GM21528 (cell line): ENCODE measurements around the gene FOXK2.
"Not testable (repeated sequence)": the region's sequence is repeated elsewhere in the genome, so short reads cannot be mapped to it uniquely, and the experiment has no call there.

Experiments
- ATAC-seq: cut with Tn5 transposase; IDR thresholded peaks from one replicate; pipeline ENCODE4 v1.9.1; 2021; ENCODE audit warnings: mild to moderate bottlenecking, moderate library complexity; ENCODE audit not compliant: unreplicated experiment, low FRiP score

Gene FOXK2

GRCh38 chr17:82528484-82529265 lies 9.1 kb downstream of the FOXK2 start:
- no peak for ATAC-seq

DNA sequence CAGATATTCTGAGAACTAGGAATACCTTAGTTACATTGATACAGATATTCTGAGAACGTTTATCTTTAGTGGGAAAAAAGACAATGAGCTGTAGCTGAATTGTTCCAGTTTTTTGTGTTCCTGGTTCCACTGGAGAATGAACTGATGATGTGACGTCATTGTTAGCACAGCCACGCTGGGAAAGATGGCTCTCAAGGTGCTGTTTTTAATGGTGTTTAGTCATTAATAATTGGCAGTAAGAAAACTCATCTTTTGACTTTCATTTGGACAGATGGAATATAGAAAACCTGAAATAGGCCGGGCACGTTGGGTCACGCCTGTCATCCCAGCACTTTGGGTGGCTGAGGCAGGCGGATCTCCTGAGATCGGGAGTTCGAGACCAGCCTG lies 10.4 kb downstream of the FOXK2 start:
- ATAC-seq: no peak

- no peak for ATAC-seq
Observed at GRCh38 chr17:82531431-82531881, 11.9 kb downstream of the FOXK2 start.

DNA sequence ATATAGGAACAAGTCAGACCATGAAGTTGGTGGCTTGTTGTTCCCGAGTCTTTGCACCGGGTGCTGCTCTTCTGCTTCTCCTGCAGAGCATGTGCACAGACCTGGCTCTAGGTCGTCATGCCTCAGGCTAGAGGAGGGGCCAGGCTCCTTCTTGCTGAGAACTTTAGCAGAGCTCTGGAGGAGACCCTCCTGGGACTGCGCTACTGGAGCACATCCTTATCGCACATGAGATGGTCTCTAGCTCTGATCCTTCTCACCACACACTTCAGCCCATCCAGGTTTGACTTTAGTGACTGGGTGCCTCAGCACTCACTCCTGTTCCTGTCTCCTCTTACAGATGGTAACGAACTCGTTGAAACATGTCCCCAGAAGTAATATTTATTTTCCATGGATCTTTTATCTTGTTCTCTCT lies 14.9 kb downstream of the FOXK2 start:
- ATAC-seq: no peak

DNA sequence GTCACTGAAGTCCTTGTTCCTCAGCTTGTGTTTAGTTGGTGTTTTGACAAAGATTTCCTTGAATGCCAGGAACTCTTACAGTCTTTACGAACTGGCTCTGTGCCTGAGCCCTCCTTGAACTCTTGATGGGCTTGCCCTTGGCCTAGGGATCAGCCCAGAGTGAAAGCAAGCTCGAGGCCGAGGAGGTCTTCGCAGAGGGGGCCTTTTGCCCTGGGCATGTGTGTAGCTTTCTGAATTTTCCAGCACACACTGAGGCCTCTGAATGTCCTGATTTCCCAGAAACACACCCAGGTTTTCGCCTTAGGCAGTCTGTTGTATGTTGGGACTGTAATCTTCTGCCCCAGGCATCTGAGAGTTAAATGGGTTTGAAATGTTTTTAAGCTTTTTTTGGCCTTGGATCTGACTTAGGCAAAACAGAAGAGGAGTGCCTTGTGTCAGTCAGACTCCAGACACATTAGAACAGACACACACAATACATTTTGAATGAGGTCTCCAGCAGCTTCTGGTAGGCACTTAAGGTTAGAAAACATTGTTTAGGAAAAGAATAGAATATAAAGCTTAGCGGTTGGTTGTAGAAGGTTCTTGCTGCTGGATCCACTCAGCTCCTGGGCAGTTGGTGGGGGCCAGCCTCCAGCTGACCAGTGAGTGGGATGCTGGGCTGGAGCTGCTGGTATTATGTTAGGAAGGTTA lies 17.1 kb downstream of the FOXK2 start:
- no peak for ATAC-seq

- not testable (repeated sequence) for ATAC-seq
Observed at GRCh38 chr17:82537228-82537627, 17.7 kb downstream of the FOXK2 start.

GRCh38 chr17:82539076-82539475 lies 19.5 kb downstream of the FOXK2 start:
- not testable (repeated sequence) for ATAC-seq

- ATAC-seq: no peak
Observed at GRCh38 chr17:82542439-82542838, 22.9 kb downstream of the FOXK2 start.

- no peak for ATAC-seq
Observed at GRCh38 chr17:82544431-82545070, 25.0 kb downstream of the FOXK2 start.

DNA sequence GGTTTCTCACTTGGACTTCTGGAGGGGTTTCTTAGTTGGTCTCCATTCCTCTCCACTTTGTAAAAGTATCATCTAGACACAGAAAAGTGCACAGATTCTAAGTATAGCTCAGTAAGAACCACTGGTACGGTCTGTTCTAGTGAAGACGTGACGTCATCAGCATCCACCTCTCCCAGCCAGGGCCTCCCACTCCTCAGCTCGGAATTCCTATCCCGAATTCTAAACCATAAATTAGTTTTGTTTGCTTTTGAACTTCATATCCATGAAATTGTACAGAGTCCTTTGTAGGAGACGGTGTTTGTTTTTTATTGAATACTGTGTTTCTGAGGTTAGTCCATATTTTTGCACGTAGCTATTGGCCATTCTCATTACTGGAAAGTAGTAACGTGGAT lies 25.5 kb downstream of the FOXK2 start:
- ATAC-seq: no peak

- no peak for ATAC-seq
Observed at GRCh38 chr17:82547981-82548380, 28.4 kb downstream of the FOXK2 start.

DNA sequence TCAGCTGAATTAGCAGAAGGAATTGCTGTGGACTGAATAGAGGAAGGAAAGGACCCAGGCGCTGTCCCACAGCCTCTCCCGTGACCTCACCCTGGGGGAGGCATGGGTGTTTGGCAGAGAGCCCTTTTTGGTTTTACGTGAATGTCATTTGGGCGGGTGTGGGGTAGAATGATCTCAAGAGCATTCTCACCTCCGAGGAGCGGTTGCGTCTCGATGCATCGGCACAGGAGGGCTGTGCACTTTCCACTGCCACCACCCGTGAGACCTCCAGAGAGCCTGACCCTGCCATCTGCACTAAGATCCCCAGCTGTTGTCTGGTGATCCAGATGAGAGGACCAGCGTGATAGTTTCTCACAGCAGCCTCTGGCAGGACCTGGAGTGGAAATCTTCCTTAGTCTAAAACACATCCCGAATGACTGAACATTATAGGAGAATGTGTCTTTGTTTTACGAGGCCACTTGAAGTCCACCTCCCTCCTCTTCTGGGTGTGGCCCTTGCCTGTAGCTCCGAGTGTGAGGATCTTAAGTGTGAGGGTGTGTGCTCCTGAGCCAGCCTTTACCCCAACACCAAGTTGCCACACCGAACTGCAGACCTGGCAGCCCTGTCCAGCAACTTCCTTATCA lies 29.3 kb downstream of the FOXK2 start:
- ATAC-seq: no peak

DNA sequence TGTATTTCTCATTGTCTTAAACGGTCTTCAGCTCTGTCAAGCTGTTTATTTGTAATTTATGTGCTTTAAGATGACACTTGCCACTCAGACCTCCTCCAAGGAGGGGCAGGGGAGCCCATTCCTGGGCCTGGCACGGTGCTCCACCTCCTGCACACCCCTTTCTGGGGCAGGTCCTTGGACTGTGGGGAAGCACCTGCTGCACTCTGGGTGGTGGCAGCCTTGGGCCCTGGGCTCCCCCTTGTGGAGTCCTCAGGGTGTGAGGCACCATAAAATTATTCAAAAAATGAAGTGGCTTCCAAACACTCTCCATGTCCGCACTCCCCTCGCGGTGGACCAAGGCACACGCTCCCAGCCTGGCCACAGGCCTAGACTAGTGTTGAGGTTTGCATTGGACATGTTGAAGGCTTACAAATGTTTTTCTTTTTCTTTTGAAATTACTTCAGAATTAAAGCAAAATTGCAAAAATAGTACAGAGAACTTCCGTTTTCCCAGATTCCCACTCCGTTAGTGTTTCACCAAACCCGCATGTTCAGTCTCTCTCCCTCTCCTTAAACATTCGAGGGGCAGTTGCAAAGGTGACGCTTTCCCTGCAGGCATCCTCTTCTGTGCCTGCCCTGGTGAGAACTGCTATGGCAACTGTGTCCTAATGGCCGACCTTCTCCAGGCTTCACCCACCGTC lies 32.4 kb downstream of the FOXK2 start:
- ATAC-seq: peak; percentile 74

DNA sequence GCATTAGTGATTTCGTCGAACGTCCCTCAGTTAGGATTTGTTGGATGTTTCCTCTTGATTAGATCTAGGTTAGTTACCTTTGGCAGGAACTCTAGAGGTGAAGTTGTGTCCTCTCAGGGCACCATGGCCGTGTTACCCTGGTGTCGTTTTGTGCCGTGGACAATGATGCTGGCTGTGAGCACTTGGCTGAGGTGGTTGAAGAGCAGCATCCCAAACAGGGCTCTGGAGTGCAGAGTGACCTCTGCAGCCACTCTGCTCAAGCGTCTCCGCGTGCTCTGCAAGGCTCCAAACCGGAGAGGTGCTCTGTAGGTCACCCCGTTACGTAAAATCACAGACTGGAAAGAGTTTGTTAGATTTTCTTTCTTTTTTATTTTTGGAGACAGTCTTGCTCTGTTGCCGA lies 33.0 kb downstream of the FOXK2 start:
- no peak for ATAC-seq

DNA sequence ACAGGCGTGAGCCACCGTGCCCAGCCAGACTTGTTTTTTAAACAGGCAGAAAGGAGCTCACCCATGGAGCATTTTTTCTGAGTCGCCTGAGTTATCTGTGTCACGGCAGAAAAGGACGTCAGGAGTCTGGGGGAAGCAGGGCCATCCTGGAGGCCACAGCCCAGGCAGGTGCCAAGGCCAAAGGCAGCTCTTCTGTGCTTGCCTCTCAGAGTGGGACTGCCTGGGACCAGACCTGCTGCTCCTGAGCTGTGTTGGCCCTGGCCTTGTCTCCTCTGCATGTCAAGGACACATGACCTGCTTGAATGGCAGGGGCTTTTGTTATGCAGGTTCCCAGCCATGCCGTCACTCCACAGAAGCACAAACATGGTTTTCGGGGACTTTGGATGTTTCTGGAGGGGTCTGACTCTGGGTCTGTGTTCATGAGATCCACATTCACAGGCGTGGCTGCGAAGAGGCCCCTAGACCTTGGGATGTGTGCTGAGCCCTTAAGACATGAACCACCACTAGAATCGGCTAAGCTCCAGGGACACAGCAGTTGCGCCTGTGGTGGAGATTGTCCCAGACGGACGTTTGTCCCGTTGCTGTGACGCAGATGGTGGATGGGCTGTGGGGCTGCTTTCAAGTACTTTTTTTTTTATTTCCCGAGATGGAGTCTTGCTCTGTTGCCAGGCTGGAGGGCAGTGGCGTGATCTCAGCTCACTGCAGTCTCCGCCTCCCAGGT lies 33.8 kb downstream of the FOXK2 start:
- no peak for ATAC-seq

- not testable (repeated sequence) for ATAC-seq
Observed at GRCh38 chr17:82557510-82557909, 38.0 kb downstream of the FOXK2 start.

- ATAC-seq: no peak
Observed at GRCh38 chr17:82559566-82560251, 40.2 kb downstream of the FOXK2 start.

DNA sequence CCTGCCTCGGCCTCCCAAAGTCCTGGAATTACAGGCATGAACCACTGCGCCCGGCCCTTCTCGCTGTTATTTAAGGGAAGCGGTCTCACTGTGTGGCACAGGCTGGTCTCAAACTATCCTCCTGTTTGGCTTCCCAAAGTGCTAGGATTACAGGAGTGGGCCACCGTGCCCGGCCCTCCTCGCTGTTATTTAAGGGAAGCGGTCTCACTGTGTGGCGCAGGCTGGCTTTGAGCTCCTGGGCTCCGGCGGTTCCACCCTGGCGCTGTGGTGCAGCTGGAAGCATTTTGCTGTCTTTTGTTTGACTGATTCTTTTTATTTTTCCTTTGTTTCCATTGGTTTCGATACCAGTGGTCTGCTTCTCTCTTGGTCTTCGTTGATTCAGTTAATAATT lies 40.7 kb downstream of the FOXK2 start:
- ATAC-seq: no peak

DNA sequence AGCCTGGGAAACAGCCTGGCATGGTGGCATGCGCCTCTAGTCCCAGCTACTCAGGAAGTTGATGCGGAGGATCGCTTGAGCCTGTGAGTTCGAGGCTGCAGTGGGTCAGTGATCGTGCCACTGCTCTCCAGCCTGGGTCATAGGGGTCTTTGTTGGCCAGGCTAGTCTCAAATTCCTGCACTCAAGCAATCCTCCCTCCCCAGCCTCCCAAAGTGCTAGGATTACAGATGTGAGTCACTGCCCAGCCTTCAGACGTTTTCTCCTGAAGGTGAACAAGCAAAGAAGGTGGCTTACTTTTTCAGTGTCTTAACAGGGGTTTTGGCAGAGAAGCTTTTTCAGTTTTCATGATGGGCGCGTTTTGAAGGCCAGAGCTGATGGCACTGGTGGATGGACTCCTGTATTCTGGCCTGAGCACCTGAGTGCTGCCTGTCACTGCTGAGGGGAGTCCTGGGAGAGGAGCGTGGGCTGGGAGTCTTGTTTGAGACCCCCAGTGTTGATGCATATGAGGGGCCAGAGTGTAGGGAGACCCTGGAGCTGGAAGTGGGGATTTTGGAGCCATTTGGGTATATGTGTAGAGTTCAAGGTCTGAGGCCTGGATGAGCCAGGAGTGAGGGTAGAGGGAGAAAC lies 41.4 kb downstream of the FOXK2 start:
- no peak for ATAC-seq
